Adipose tissue (tissue), 3 donors: ENCODE results near the gene TMEM183A. TPM values are rescaled to one million over a fixed set of nuclear protein-coding genes. Genes with fewer than 3 reads are reported as not detected.

Experiments
- H3K27ac ChIP-seq: one replicate; pipeline ENCODE4 v1.5.1; 2013; ENCODE audit warnings: low read depth, low read length
- WGBS, 3 donors: extraction: QIAGEN DNeasy Blood & Tissue Kit; methylation state at CpG; one replicate each; pipeline ENCODE4 v1.1.7; 2013; 5-methylcytosine and 5-hydroxymethylcytosine counted together
- polyA plus RNA-seq, 3 donors: library from polyadenylated mRNA; stranded (reverse); fragments of 200-250 nt; gene quantifications; one replicate each; pipeline ENCODE4 v1.2.3, GENCODE V29; 2013
- donor health status: healthy with polysubstance abuse.
- donor health status: Bipolar disorder and iron deficiency.
- donor health status: healthy.

Gene TMEM183A
- polyA plus RNA-seq, result 10 to 100 TPM; 35.1 to 40.9 (median 40.8) TPM

GRCh38 chr1:203006948-203007871 is at the start of gene TMEM183A:
Gene TMEM183A, plus strand, starts transcription at chr1:203007374. Its CDS starts 92 bp downstream, at chr1:203007466.
- 0 to 1% (median 0%) methylated on average over 64 to 78 of the region's 78 CpGs for WGBS, 3 donors
- peak within 1 kb of the TSS; percentile 86 for H3K27ac ChIP-seq

GRCh38 chr1:202957733-202958543 is 49.2 kb upstream of the TMEM183A start, which contains the start of gene ADIPOR1:
Gene ADIPOR1, minus strand, starts transcription at chr1:202958312. Its CDS starts 7,242 bp downstream, at chr1:202951070.
- WGBS, 3 donors, result 0% methylated on average over 72 to 86 of the region's 86 CpGs
- H3K27ac ChIP-seq, result peak within 1 kb of the TSS; percentile 68

- H3K27ac ChIP-seq, result no peak overlapping the region
- 1 to 3% (median 3%) methylated on average over 10 of the region's 10 CpGs for WGBS, 3 donors
Measured at GRCh38 chr1:202958544-202959275, 48.5 kb upstream of the TMEM183A start.

DNA sequence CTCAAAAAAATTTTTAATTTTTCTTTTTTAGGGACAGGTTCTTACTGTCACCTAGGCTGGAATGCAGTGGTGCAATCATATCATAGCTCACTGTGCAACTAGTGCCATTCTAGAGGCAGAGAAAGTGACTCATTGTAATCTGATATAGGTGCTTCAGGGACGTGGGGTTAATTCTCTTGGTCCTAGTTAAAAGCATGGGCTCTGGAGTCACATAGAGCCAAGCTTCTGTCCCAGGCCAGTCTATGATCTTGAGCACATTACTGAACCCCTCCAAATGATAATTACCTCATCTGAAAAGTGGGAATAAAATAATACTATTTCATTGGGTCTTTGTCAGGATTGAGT is 47.9 kb upstream of the TMEM183A start:
- H3K27ac ChIP-seq, result no peak overlapping the region
- 30 to 83% (median 69%) methylated on average over 1 of the region's 1 CpG for WGBS, 3 donors

GRCh38 chr1:202961220-202961880 is 45.8 kb upstream of the TMEM183A start:
- H3K27ac ChIP-seq, result no peak overlapping the region
- WGBS, 3 donors, result 89 to 97% (median 92%) methylated on average over 5 of the region's 5 CpGs

- WGBS, 3 donors, result 61 to 93% (median 83%) methylated on average over 6 of the region's 6 CpGs
- no peak overlapping the region for H3K27ac ChIP-seq
Measured at GRCh38 chr1:202964791-202965410, 42.3 kb upstream of the TMEM183A start.

DNA sequence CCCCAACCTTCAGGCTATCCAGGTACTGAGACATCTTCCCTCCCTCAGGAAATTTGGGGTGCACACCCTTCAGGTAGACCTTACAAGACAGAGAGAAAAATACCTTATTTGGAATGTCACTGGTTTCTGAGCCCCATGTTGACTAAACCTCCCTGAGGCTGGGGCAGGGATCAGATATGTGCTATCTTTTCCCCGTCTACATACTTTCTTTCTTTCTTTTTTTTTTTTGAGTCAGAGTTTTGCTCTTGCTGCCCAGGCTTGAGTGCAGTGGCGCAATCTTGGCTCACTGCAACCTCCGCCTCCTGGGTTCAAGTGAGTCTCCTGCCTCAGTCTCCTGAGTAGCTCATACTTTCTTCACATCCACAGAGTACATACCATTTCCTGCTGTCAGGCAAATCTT is 41.8 kb upstream of the TMEM183A start:
- H3K27ac ChIP-seq, result no peak overlapping the region
- WGBS, 3 donors, result 65 to 80% (median 77%) methylated on average over 3 of the region's 3 CpGs

DNA sequence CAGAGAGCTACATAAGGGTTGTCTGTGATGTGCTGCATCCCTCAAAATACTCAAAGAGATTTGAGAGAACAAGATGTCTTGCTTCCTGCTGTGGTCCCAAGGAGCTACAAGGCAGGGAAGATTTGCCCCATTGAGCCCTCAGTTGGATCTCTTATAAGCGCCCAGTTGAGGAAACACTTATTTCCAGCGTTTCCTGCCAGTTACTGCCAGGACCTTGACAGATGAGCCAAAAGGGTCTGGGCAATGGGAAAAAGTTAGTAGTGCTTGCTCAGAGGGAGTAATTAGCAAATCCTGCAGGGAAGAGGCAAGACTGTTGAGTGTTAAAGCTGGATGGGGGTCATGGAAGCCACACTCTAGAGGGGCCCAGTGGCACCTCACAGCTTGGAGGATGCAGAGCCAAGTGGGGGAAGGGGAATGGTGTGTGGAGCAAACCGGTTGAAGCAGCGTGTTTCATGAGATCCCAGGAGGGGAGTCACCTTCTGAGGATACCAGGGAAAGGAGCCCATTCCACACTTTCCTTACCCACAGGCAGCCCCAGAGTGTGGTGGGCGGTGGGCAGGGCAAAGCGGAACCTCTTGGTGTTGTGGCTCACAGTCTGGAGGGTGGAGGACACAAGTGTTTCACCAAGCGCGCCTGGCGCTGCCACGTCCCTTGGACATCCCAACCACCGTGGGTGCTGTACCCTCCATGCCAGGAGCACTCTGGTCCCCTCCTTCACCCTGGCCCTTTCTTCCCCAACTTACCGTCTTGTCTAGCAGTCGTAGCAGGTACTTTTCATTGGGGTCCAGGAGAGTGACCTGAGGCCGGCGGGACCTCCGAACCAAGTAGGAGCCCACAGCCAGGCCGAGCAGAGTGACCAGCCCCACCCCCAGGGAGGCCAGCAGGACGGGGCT is 40.9 kb upstream of the TMEM183A start:
- 36 to 47% (median 39%) methylated on average over 18 of the region's 18 CpGs for WGBS, 3 donors
- H3K27ac ChIP-seq, result peak overlapping the region; percentile 23

DNA sequence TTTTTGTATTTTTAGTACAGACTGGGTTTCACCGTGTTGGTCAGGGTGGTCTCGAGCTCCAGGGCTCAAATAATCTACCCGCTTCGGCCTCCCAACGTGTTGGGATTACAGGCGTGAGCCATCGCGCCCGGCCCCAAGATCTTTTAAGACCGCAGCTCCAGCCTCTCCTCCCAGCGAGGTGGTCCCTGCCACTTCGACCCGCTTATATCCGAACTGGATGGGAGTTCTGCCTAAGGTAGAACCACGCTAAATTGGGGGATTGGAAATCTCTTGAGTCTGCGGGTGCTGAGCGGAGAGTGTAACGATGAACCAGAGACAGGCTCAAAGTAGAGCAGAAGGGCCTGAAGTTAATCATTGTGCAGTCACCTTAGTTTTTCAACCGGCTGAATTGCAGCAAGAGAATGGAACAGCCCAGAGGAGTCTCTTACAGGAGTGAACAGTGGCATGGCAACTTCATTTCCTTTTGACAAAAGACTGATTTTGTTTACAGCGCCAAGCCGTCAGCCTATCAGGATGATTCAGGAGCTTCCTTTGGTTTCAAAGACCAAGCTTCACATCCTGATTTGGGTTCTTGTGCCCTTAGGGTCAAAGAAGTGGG is 39.4 kb upstream of the TMEM183A start:
- H3K27ac ChIP-seq, result no peak overlapping the region
- 3 to 6% (median 4%) methylated on average over 21 of the region's 21 CpGs for WGBS, 3 donors

GRCh38 chr1:202968351-202968750 is 38.8 kb upstream of the TMEM183A start:
- WGBS, 3 donors, result 50 to 75% (median 55%) methylated on average over 3 of the region's 3 CpGs
- H3K27ac ChIP-seq, result no peak overlapping the region

GRCh38 chr1:202968895-202969295 is 38.3 kb upstream of the TMEM183A start:
- WGBS, 3 donors, result 20 to 25% (median 24%) methylated on average over 5 of the region's 5 CpGs

GRCh38 chr1:202972046-202972445 is 35.1 kb upstream of the TMEM183A start:
- H3K27ac ChIP-seq, result no peak overlapping the region
- WGBS, 3 donors, result 65 to 68% (median 68%) methylated on average over 4 of the region's 4 CpGs

More at GRCh38 chr1:202968895-202969295, 38.3 kb upstream of the TMEM183A start:
- H3K27ac ChIP-seq, result no peak overlapping the region

DNA sequence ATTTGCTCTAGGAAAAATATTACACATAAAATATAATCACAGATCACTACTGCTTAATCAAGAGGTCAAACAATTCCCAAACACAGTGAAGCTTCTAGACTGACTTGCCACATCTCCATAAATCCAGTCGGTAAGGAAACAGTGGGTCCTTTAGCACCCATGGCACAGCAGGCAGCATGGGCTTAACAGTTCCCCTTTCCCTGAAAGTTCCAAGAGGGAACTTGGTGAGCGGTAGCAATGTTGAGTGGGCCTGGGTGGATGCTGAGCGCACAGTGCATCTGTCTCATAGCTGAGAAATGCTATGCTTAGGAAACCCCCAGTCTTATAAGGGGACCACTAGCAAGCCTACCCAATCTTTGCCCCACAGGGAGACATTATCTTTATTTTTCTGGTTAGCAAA is 32.3 kb upstream of the TMEM183A start:
- WGBS, 3 donors, result 88 to 89% (median 89%) methylated on average over 3 of the region's 3 CpGs
- no peak overlapping the region for H3K27ac ChIP-seq

DNA sequence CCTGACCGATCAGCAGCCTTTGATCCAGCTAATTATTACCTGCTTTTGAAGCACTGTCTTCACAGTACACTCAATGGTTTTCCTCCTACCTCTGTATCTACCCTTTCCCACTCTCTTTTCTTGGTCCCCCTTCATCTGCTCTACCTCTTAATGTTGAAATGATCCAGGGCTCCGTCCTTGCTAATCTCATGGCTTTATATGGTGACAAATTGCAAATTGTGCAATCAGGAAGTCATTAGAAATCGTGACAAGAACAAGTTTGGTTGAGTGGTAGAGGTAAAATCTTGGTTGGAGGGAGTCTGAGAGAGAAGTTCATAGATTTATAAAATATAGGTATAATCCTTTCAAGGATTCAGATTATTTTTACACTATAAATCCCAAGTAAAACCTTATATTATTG is 30.5 kb upstream of the TMEM183A start:
- H3K27ac ChIP-seq, result no peak overlapping the region
- WGBS, 3 donors, result 26 to 39% (median 36%) methylated on average over 3 of the region's 3 CpGs

DNA sequence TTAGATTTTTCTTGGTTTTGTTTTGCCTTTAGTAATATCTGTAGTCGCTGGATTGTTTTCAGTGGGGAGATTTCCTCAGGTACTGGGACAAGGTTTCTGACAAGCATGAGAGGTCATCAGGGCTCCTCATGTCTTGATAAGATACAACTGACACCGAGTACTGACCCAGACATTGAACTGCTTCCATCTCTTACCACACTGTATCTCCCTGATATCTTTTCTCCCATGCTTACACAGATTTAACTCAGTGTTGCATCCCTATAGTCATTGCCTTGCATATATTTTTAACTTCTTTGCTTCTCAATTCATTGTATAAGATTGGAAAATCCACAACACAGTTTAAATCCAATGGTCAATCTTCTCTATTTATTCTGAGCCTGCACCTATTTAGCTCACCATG is 27.7 kb upstream of the TMEM183A start:
- 62 to 82% (median 78%) methylated on average over 2 of the region's 2 CpGs for WGBS, 3 donors
- no peak overlapping the region for H3K27ac ChIP-seq

- WGBS, 3 donors, result 60 to 65% (median 64%) methylated on average over 2 of the region's 2 CpGs
- no peak overlapping the region for H3K27ac ChIP-seq
Measured at GRCh38 chr1:202981939-202982338, 25.2 kb upstream of the TMEM183A start.
